ENCODE measurements around the gene NKX6-2.
"Not testable (repeated sequence)": the region's sequence is repeated elsewhere in the genome, so short reads cannot be mapped to it uniquely, and the experiment has no call there.

Gene NKX6-2

DNA sequence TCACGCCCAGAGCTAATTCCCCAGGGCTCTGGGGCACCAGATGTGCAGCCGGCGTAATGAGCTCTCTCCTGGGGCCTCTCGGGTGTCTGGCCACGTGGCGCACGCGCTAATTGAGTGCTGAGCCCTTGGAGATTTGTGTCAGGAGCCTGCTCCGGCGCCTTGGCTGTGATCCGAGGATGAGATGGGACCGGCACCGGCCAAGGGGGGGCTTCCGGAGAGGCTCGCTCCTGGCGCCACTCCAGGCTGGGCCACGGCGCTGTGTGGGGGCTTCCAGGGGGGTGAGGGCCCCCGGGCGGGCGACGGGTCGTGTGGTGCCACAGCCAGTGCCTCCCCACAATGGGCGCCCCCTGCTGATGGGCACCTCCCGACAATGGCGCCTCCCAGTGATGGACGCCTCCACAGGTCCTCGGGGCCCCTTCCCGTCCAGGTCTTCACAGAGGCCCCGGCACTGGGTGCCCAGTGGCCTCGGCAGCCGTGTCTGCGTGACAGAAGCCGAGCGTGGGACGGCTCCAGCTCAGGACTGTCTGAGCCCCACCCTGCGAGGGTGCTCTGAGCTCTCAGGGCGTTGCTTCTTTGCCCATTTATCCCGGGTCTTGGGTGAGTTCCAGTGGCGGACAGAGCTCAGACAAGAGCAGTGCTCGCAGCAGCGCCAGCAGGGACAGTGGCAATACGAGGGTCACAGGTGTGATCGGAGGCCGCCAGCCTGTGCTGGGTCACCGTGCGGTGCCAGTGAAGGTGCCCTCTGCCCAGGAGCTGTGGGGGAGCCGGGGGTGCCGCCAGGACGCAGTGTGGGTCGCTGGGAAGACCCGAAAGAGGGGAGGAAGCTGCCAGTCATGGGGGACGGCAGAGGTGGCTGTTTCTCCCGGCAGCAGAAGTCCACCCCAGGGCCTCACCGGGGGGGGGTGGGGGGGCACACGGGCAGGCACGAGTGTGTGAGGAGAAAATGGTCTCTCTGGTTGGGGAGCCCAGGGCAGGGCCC, 8.2 kb upstream of the NKX6-2 start:
- DNase-seq: no peak

GRCh38 chr10:132793213-132793612, 7.3 kb upstream of the NKX6-2 start:
- DNase-seq: no peak

- no peak for DNase-seq
Measured at GRCh38 chr10:132792796-132793195, 6.8 kb upstream of the NKX6-2 start.

DNA sequence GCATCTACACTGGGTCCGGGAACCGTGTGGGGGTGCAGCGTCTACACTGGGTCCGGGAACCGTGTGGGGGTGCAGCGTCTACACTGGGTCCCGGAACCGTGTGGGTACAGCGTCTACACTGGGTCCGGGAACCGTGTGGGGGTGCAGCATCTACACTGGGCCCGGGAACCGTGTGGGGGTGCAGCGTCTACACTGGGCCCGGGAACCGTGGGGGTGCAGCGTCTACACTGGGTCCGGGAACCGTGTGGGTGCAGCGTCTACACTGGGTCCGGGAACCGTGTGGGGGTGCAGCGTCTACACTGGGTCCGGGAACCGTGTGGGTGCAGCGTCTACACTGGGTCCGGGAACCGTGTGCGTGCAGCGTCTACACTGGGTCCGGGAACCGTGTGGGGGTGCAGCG, 6.2 kb upstream of the NKX6-2 start:
- not testable (repeated sequence) for DNase-seq

GRCh38 chr10:132790934-132791829, 5.2 kb upstream of the NKX6-2 start:
- DNase-seq: no peak

DNA sequence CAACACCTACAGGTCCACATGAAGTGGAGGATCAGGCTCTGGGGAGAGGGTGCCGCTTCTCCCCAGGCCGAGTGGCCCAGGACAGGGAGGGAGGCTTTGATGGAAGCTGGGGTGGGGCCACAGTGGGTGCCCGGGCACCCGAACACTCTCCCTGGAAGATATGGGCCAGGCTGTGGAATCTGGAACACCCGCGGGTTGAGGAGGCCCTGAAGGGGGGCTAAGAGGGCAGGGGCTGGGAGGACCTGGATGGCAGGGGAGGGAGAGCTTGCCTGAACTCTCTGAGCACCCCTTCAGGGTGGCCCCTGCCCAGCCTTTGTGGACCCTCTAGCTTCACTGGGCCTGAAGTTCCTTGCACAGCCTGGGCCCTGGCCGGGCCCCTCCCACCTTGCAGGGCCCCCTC, 4.5 kb upstream of the NKX6-2 start:
- DNase-seq: no peak

DNA sequence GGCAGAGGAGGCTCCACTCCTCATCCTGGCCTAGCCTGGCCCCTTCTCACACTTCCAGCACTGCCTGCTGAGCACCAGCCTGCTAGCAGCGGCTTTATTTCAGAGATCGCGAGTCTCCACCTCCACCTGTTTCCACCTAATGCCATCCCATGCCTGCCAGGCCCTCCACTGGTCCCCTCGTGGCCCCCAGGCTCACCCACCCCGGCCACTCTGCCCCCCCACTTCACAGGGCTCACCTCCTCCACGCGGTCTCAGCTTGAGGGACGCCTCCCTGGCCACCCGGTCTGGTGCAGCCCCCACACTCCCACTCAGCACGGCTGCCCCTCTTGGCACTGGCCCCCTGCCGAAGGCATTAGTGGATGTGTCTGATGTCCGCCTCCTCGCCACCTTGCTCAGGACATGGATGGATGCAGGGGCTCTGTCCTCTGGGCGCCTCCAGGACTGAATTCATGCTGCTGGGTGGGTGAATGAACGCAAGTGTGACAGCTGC, 3.8 kb upstream of the NKX6-2 start:
- DNase-seq: no peak

DNA sequence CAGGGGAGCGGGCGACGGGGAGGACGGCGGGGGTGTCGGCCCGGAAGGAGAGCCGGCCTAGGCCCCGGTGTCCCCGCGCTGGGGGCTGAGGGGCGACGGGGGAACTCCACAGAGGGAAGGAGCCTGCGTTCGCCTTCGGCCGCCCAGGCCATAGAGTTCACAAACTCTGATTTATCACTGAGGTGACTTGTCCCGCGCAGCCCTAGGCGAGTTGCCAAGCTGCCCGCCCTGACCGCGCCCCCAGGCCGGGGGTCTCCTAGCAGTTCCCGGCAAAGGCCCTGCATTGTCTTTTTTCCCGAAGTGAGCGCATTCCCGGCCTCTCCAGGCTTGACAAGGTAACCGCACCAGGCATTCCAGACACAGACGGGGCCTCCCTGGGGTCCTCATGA, 2.9 kb upstream of the NKX6-2 start:
- DNase-seq: no peak

GRCh38 chr10:132788180-132788830, 2.4 kb upstream of the NKX6-2 start:
- no peak for DNase-seq

- no peak for DNase-seq
Measured at GRCh38 chr10:132787495-132788179, 1.7 kb upstream of the NKX6-2 start.

GRCh38 chr10:132786884-132787494, 1.0 kb upstream of the NKX6-2 start:
- no peak for DNase-seq

DNA sequence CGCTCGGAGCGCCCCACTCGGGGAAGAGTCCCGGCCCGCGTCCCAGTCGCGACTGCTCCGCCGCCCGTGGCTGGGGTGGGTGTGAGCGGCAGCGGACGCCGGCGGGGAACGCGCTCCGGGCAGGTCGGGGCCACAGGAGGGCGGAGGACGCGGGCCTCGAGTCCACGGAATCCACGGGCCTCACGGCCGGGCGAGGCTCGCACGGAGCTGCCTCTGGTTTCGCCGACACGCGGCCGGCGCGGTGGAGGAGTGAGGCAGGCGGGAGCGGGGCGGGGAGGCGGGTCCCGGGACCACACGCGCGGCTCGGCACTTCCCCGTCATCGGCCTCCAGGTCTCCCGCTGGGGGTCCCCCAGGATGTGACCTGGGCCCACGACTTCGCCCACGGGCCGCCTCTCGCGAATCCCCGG, 533 bp upstream of the NKX6-2 start:
- DNase-seq: no peak

- DNase-seq: no peak
Measured at GRCh38 chr10:132784866-132785722, 853 bp downstream of the NKX6-2 start.

- DNase-seq: no peak
Measured at GRCh38 chr10:132783940-132784865, 1.7 kb downstream of the NKX6-2 start.

GRCh38 chr10:132783165-132783939, 2.6 kb downstream of the NKX6-2 start:
- DNase-seq: no peak

DNA sequence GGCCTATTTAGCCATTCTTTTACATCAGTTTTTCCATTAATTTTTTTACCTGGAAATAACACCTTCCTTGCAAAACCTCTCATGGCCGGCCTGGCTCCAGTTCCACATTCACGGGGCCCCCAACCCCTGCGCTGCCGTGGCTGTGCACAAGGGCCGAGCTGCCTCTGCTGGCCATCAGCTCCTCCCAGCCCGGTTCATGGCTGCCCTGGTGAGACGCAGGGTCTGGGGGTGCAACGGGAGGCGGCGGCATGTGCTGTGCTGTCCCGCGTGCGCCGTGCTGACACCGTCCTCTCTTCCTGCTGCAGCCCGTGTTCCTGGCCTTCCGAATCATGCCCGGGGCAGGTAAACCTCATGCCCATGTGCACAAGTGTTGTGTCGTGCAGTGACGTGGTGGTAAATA, 4.4 kb downstream of the NKX6-2 start:
- no peak for DNase-seq

- no peak for DNase-seq
Measured at GRCh38 chr10:132780356-132780755, 5.6 kb downstream of the NKX6-2 start.

- DNase-seq: no peak
Measured at GRCh38 chr10:132779549-132780294, 6.2 kb downstream of the NKX6-2 start.
